Testis (tissue), 3 donors: Measurements from ENCODE around the gene ZNF33A. TPM values are rescaled to one million over a fixed set of nuclear protein-coding genes. Genes with fewer than 3 reads are reported as not detected.

Source experiments
- DNase-seq: peaks from one replicate; pipeline ENCODE4 v3.0.0-alpha.2; 2019
- H3K27ac ChIP-seq, 2 donors: fragments of 200-600 bp; sonication (generic); one replicate each; pipeline ENCODE4 v1.5.1; 2019
- H3K27me3 ChIP-seq: fragments of 200-600 bp; sonication (generic); one replicate; pipeline ENCODE4 v1.5.1; 2019
- H3K36me3 ChIP-seq: fragments of 200-600 bp; sonication (generic); one replicate; pipeline ENCODE4 v1.5.1; 2017; ENCODE audit warnings: low read depth; ENCODE audit errors: missing control alignments
- H3K4me1 ChIP-seq: fragments of 200-600 bp; sonication (generic); one replicate; pipeline ENCODE4 v1.5.1; 2019
- H3K4me3 ChIP-seq, 2 donors: fragments of 200-600 bp; sonication (generic); one replicate each; pipeline ENCODE4 v1.5.1; 2017 to 2019
- H3K9me3 ChIP-seq: fragments of 200-600 bp; sonication (generic); one replicate; pipeline ENCODE4 v1.5.1; 2017
- CTCF ChIP-seq, 3 experiments: fragments of 450-650 bp in 2 of 3; fragments of 200-600 bp in 1 of 3; sonication (generic) in 1 of 3; IDR thresholded peaks; one replicate each; pipeline ENCODE4 v1.5.1; 2016 to 2019; ENCODE audit warnings: antibody characterized with exemption in 3 of 3, mild to moderate bottlenecking in 2 of 3, moderate library complexity in 1 of 3
- POLR2A ChIP-seq: fragments of 450-650 bp; IDR thresholded peaks from one replicate; pipeline ENCODE4 v1.6.1; 2017; ENCODE audit warnings: antibody characterized with exemption, mild to moderate bottlenecking, moderate library complexity
- WGBS, 2 donors: methylation state at CpG; one replicate each; pipeline ENCODE4 v1.1.5; 2018; 5-methylcytosine and 5-hydroxymethylcytosine counted together
- intact Hi-C: fragments of 100-400 bp; cut with DNase I; formaldehyde crosslinking; loops from one replicate; pipeline ENCODE4 v1.15.1; 2023; ENCODE audit warnings: low total_unique reads
- polyA plus RNA-seq: library from polyadenylated mRNA; stranded (reverse); fragments of 350-450 nt; fragmentation: Illumina TruSeq; extraction: RNeasy Lipid Tissue Mini Kit (QIAGEN cat#74804); gene quantifications from one replicate; pipeline ENCODE4 v1.2.3, GENCODE V29; 2014; ENCODE audit warnings: low read depth, low replicate concordance; ENCODE audit not compliant: insufficient read depth
- small RNA-seq, 2 donors: library from RNA; depleted of rRNA; stranded (forward); fragments of <200 nt; gene quantifications; one replicate each; pipeline ENCODE3, GENCODE V24; 2016
- total RNA-seq, 2 donors: library from RNA; depleted of rRNA; stranded (reverse); fragments of >200 nt; gene quantifications; one replicate each; pipeline ENCODE4 v1.2.3, GENCODE V29; 2016

ZNF33A gene
- total and polyA plus RNA-seq, 3 donors from 2014 or later = 9.2 to 17.7 (median 17.5) TPM

- no peak for DNase-seq
Measured at GRCh38 chr10:38112159-38112558, 101.7 kb downstream of the ZNF33A start.

More at GRCh38 chr10:38112159-38112558, 101.7 kb downstream of the ZNF33A start:
- no peak for TF ChIP-seq CTCF (IDR thresholded peaks at IDR 0.05)
- no peak for TF ChIP-seq POLR2A
- H3K27ac ChIP-seq = no peak overlapping the region
- no peaks in the 10 kb centered on the region for H3K36me3 ChIP-seq
- WGBS, 2 donors = 84 to 86% methylated on average over 2 of the region's 2 CpGs
- H3K9me3 ChIP-seq = no peaks in the 10 kb centered on the region
- H3K4me3 ChIP-seq = no peak overlapping the region
- no peaks in the 10 kb centered on the region for H3K4me1 ChIP-seq
- intact Hi-C loops = no loop called here
- H3K27me3 ChIP-seq = no peaks in the 10 kb centered on the region

Small RNA genes within 50 kb of the gene (small RNA-seq; reads per million reads assigned to genes)
- gene AL161931.1 = 0 reads per million in 2 donors
- gene FXYD6P2 = 0.57 to 0.64 reads per million in 2 donors
- 0 reads per million in 2 donors for gene RF00019
- 0 reads per million in 2 donors for gene RNU6-795P

Other genes starting within 250 kb of the ZNF33A start
- 10 to 100 TPM; 24.2 to 25.2 TPM for gene ZNF248, start 153.1 kb upstream of the ZNF33A start, total RNA-seq
- 13.5 TPM for gene ZNF248, start 153.1 kb upstream of the ZNF33A start, polyA plus RNA-seq
- gene ZNF25, start 34.0 kb upstream of the ZNF33A start, total RNA-seq = 10 to 100 TPM; 10.5 to 12.7 TPM
- 9.5 TPM for gene ZNF25, start 34.0 kb upstream of the ZNF33A start, polyA plus RNA-seq
- gene ZNF37A, start 83.7 kb downstream of the ZNF33A start, total RNA-seq = 10 to 100 TPM; 13.7 to 15.3 TPM
- gene ZNF37A, start 83.7 kb downstream of the ZNF33A start, polyA plus RNA-seq = 3.3 TPM